SU-DHL-6 (cell line): Measurements from ENCODE around the gene ATP8A2.

Experiments used
- EZH2phosphoT487 ChIP-seq: fragments of 200-600 bp; sonication (generic), shearing (Covaris generic); conservative IDR thresholded peaks from 2 replicates; pipeline ENCODE4 v1.6.1; 2018; ENCODE audit warnings: mild to moderate bottlenecking, antibody characterized with exemption, low read length, moderate library complexity, mixed read lengths
- TF ChIP-seq, protein P1 (sequence below): fragments of 200-600 bp; sonication (generic); IDR thresholded peaks from one replicate; pipeline ENCODE4 v1.5.1; 2017; ENCODE audit warnings: antibody characterized with exemption, mild to moderate bottlenecking, low read length, moderate library complexity; ENCODE audit not compliant: insufficient read depth, poor library complexity, severe bottlenecking

DNA sequence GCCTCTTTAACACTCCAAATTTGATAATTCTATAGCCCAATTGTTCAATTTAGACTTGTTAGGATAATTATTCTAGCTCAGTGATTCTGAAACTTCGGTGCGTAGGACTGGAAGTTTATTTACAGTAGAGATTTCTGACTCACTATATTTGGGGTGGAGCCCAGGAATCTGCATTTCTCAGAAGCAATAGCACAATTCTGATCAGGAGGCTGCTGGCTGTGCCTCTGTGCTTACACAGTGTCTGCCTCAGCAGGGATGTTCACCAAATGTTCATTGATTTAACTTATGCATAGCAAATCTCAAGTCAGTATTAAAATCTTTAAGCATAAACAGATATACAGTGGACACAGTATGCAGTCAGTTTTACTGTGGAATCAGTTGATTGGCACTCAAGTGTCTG, 45.8 kb downstream of the ATP8A2 start:
- TF ChIP-seq, protein P1, sequence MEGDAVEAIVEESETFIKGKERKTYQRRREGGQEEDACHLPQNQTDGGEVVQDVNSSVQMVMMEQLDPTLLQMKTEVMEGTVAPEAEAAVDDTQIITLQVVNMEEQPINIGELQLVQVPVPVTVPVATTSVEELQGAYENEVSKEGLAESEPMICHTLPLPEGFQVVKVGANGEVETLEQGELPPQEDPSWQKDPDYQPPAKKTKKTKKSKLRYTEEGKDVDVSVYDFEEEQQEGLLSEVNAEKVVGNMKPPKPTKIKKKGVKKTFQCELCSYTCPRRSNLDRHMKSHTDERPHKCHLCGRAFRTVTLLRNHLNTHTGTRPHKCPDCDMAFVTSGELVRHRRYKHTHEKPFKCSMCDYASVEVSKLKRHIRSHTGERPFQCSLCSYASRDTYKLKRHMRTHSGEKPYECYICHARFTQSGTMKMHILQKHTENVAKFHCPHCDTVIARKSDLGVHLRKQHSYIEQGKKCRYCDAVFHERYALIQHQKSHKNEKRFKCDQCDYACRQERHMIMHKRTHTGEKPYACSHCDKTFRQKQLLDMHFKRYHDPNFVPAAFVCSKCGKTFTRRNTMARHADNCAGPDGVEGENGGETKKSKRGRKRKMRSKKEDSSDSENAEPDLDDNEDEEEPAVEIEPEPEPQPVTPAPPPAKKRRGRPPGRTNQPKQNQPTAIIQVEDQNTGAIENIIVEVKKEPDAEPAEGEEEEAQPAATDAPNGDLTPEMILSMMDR = no peak
- no peak for TF ChIP-seq EZH2phosphoT487
